ENCODE results near the gene FAM83C.

FAM83C gene

DNA sequence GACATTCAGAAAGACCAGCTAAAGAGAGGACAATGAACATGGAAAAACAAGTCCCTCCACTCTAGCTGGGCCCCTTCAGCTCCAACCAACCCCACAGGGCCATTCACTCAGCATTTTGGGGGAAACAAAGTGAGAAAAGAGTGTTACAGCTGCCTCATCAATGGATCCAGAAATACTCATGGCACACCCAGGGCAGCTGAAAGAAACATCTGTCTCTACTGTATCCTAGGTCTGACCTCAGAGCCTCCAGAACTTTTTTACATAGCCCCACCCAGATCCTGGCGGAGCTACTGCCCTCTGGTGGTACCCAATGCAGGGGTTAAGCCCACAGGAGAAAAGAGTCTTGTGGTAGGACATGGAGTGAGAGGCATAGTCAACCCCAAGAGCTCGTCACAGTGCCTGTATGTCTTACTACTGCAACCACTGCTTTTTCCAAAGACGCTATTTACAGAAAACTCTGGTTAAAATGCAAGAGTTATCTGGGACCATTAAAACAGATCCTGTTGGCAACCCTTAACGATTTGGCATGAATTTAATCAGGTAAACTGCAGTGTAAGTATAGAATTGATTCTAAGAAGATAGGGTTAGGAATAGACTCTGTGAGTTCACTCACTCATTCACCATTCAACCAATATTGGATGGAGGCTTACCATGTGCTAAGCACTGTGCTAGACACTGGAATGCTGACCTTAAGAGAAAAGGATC, 37.4 kb upstream of the FAM83C start:
- no peaks in the 10 kb centered on the region for H3K9me3 ChIP-seq (replicated peaks in 1 of 11)
- no peak for TF ChIP-seq Cebpa-rat (IDR thresholded peaks at IDR 0.05)
- 0 out of 22 replicates have a peak overlapping the region, but pooled peaks of 1 of the 11 experiments have one; percentile 8 for H3K4me2 ChIP-seq
- H3K36me3 ChIP-seq = peaks cover 0 to 55% (median 21%) of the 10 kb centered on the region in 11 experiments; a peak in 15 of 22 replicates
- H3K27me3 ChIP-seq = no peaks in the 10 kb centered on the region
- H3K27ac ChIP-seq = no peak overlapping the region
- 0 out of 22 replicates have a peak, but pooled peaks cover 0 to 7% (median 0%) of the 10 kb centered on the region in 11 experiments for H4K20me1 ChIP-seq
- H3K9ac ChIP-seq = no peak overlapping the region
- H3K4me1 ChIP-seq = peaks cover 0 to 35% (median 6%) of the 10 kb centered on the region in 10 experiments; a peak in 10 of 20 replicates
- H3K4me3 ChIP-seq = no peak overlapping the region

DNA sequence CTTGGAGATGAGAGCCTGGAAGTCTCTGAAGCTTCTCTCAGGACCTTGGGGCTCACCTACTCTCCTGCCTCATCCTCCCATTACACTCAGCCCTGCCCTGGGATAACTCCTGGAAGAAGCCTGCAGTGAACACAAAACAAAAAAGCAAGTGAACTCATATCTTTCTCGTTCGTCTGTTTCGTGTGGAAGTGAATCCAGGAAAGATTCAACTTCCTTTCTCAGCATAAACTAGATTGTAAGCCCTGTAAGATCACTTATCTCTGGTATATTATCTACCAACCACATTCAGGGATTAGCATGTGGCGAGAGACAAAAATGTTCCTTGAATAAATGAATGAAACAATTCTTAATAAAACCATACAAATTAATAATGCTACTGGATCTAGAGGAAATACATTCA, 36.5 kb upstream of the FAM83C start:
- Histone ChIP-seq H4K20me1 (0 out of 22 replicates have a peak, but pooled peaks cover 0 to 7% (median 0%) of the 10 kb centered on the region in 11 experiments), H3K4me1 (peaks cover 0 to 35% (median 6%) of the 10 kb centered on the region in 10 experiments; a peak in 10 of 20 replicates), H3K9ac (no peak overlapping the region), H3K27me3 (no peaks in the 10 kb centered on the region), H3K36me3 (peaks cover 0 to 64% (median 24%) of the 10 kb centered on the region in 11 experiments; a peak in 16 of 22 replicates), H3K9me3 (replicated peaks in 1 of 11) (no peaks in the 10 kb centered on the region), H3K4me2 (no peak overlapping the region), H3K27ac (no peak overlapping the region), H3K4me3 (no peak overlapping the region)
- no peak for TF ChIP-seq Cebpa-rat (IDR thresholded peaks at IDR 0.05)

GRCh38 chr20:35328095-35328685, 36.0 kb upstream of the FAM83C start:
- peaks cover 0 to 65% (median 20%) of the 10 kb centered on the region in 11 experiments; a peak in 16 of 22 replicates for H3K36me3 ChIP-seq
- TF ChIP-seq Cebpa-rat (IDR thresholded peaks at IDR 0.05) = no peak
- H3K4me3 ChIP-seq = no peak overlapping the region
- H3K27me3 ChIP-seq = no peaks in the 10 kb centered on the region
- H3K4me2 ChIP-seq = no peak overlapping the region
- H4K20me1 ChIP-seq = 0 out of 22 replicates have a peak, but pooled peaks cover 0 to 7% (median 0%) of the 10 kb centered on the region in 11 experiments
- no peak overlapping the region for H3K27ac ChIP-seq
- no peaks in the 10 kb centered on the region for H3K9me3 ChIP-seq (replicated peaks in 1 of 11)
- H3K4me1 ChIP-seq = peaks cover 0 to 35% (median 6%) of the 10 kb centered on the region in 10 experiments; a peak in 10 of 20 replicates
- H3K9ac ChIP-seq = no peak overlapping the region

DNA sequence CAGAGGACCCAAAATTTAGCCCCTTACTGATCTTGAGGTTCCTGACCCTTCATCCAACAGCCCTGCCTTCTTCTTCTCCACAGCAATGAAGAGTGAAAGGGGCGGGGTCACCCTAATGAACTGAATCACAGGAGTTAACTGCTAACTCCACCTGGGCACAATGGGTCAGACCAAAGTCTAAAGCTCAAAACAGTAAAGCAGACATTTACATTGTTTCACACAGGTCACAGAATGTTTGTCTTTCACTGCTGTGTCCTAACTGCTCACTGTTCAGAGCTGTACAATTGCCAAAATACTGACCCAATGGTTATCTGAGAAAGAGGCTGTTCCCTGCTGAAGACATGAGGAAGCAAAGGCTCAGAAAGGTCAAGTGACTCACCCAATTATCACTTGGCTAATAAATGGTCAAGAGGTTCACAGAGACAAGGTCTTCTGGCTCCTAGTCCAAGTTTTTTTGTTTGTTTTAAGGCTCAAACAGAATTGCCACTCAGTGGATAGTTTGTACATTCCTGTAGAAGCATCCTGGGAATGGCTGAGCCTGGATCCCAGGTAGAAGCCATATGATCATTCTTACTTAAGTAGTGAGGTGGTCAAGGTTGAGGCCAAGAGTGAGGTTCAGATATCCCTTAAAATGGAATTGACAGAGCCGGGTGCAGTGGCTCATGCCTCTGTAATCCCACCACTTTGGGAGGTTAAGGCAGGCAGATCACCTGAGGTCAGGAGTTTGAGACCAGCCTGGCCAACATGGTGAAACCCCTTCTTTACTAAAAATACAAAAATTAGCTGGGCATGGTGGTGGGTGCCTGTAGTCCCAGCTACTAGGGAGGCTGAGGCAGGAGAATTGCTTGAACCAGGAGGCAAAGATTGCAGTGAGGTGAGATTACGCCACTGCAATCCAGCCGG, 35.1 kb upstream of the FAM83C start:
- Histone ChIP-seq H3K9me3 (replicated peaks in 1 of 11) (no peaks in the 10 kb centered on the region), H4K20me1 (0 out of 22 replicates have a peak, but pooled peaks cover 0 to 7% (median 0%) of the 10 kb centered on the region in 11 experiments), H3K4me1 (peaks cover 0 to 35% (median 6%) of the 10 kb centered on the region in 10 experiments; a peak in 10 of 20 replicates), H3K27ac (no peak overlapping the region), H3K9ac (no peak overlapping the region), H3K36me3 (peaks cover 0 to 62% (median 20%) of the 10 kb centered on the region in 11 experiments; a peak in 16 of 22 replicates), H3K27me3 (no peaks in the 10 kb centered on the region), H3K4me3 (no peak overlapping the region), H3K4me2 (peak overlapping the region in 3 of 11 experiments; percentile 54 to 67 (median 66); a peak in 5 of 22 replicates)
- TF ChIP-seq Cebpa-rat (IDR thresholded peaks at IDR 0.05) = no peak

DNA sequence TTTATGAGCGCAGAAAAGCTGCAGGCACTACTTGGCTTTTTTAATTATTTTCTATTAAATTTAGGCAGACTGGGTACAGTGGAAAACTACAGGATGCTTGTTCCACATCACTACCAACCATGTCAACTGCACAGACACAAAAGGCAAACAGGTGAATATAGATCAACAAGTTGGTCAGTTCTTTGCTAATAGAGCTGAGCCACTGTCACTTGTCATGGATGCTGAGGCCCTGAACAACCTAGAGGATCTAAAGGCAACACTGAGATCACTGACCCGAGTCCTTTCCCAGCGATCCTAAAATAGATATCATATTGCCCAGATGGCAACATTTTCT, 34.5 kb upstream of the FAM83C start:
- 0 out of 22 replicates have a peak, but pooled peaks cover 0 to 7% (median 0%) of the 10 kb centered on the region in 11 experiments for H4K20me1 ChIP-seq
- no peak overlapping the region for H3K4me3 ChIP-seq
- H3K4me2 ChIP-seq = peak overlapping the region in 4 of 11 experiments; percentile 16 to 67 (median 60); a peak in 6 of 22 replicates
- H3K4me1 ChIP-seq = peaks cover 0 to 35% (median 6%) of the 10 kb centered on the region in 10 experiments; a peak in 10 of 20 replicates
- peaks cover 0 to 62% (median 27%) of the 10 kb centered on the region in 11 experiments; a peak in 16 of 22 replicates for H3K36me3 ChIP-seq
- TF ChIP-seq Cebpa-rat (IDR thresholded peaks at IDR 0.05) = no peak
- peak overlapping the region in 2 of 11 experiments; percentile 49 to 50; a peak in 2 of 22 replicates for H3K27ac ChIP-seq
- no peak overlapping the region for H3K9ac ChIP-seq
- H3K27me3 ChIP-seq = no peaks in the 10 kb centered on the region
- no peaks in the 10 kb centered on the region for H3K9me3 ChIP-seq (replicated peaks in 1 of 11)

DNA sequence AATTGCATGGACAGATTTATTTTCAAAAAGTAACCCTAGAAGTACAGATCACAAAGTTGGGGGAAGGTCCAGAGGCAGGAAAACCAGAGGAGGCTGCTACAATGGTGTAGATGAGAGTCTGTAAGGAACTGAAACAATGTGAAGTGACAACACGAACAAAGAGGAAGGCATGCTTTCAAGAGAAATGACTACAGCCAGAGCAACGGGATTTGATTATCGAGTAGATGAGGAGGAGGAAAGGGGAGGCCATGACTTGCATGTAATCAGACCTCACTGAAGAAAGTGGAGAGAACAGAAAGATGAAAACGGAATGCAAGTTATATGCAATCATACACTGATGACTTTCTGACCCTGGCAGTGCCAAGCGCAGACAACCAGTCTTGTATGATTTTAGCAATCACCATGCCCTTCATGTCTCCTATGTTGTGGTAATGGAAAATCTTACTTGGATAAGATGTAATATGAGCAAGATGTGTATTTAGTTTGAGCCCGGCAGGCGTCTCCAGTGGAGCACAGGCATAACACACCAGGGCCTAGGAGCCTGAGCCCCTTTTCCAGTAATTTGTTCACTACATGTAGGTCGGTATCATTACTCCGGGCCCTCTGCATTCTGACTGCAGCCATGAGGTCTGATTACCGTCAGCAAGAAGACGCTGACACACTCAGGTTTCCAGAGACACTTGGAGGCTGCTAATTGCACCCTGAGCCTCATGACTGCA, 34.0 kb upstream of the FAM83C start:
- Histone ChIP-seq H3K9ac (peak overlapping the region in 2 of 11 experiments; percentile 11 to 40; a peak in 1 of 22 replicates), H3K27ac (peak overlapping the region in 4 of 11 experiments; percentile 39 to 56 (median 50); a peak in 6 of 22 replicates), H3K27me3 (no peaks in the 10 kb centered on the region), H3K4me3 (no peak overlapping the region), H3K4me2 (peak overlapping the region in 5 of 11 experiments; percentile 26 to 67 (median 54); a peak in 10 of 22 replicates), H3K4me1 (peaks cover 0 to 35% (median 6%) of the 10 kb centered on the region in 10 experiments; a peak in 10 of 20 replicates), H3K36me3 (peaks cover 0 to 64% (median 28%) of the 10 kb centered on the region in 11 experiments; a peak in 16 of 22 replicates), H3K9me3 (replicated peaks in 1 of 11) (no peaks in the 10 kb centered on the region), H4K20me1 (0 out of 22 replicates have a peak, but pooled peaks cover 0 to 7% (median 0%) of the 10 kb centered on the region in 11 experiments)
- no peak for TF ChIP-seq Cebpa-rat (IDR thresholded peaks at IDR 0.05)

- Histone ChIP-seq H3K4me3 (no peak overlapping the region), H4K20me1 (0 out of 22 replicates have a peak, but pooled peaks cover 0 to 7% (median 0%) of the 10 kb centered on the region in 11 experiments), H3K4me2 (peak overlapping the region in 4 of 11 experiments; percentile 26 to 67 (median 60); a peak in 6 of 22 replicates), H3K9ac (peak overlapping the region in 1 of 11 experiments; percentile 40; a peak in 1 of 22 replicates), H3K36me3 (peaks cover 0 to 64% (median 32%) of the 10 kb centered on the region in 11 experiments; a peak in 15 of 22 replicates), H3K4me1 (peaks cover 0 to 35% (median 6%) of the 10 kb centered on the region in 10 experiments; a peak in 10 of 20 replicates), H3K9me3 (replicated peaks in 1 of 11) (no peaks in the 10 kb centered on the region), H3K27me3 (no peaks in the 10 kb centered on the region), H3K27ac (peak overlapping the region in 4 of 11 experiments; percentile 39 to 56 (median 50); a peak in 6 of 22 replicates)
- no peak for TF ChIP-seq Cebpa-rat (IDR thresholded peaks at IDR 0.05)
Observed at GRCh38 chr20:35325401-35325800, 33.2 kb upstream of the FAM83C start.
